ENCODE measurements around the gene APP. TPM values are rescaled to one million over a fixed set of nuclear protein-coding genes. Genes with fewer than 3 reads are reported as not detected.

Gene APP
- total and polyA plus RNA-seq, 2 of the 13 experiments (the other 11 are each of a cell fraction or from before 2014, with no cell fraction given), result 70.6 to 262 TPM

DNA sequence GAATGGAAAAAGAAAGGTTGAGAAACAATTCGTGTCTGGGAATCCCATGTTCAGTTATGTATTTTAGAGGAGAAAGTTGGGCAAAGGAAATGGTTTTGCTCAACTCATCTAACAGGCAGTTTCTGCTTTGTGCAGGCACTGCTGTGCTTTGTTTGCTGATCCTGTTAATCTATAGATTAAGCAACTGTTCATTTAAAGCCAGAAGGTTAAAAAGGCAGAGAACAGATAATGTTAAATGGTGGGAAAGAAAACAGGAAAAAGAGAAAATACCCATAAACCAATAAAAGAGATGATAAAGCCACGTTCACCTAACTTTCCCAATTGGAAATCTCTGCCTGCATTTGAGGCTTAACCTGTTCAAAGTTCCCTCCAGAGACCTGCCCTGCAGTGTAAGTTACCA, 70.0 kb downstream of the APP start (continued):
- no peak for TF ChIP-seq KDM2A (CRISPR knock-in tag; IDR thresholded peaks at IDR 0.05; ENCODE audit: borderline replicate concordance, low read depth)
- TF ChIP-seq KLF15 (CRISPR knock-in tag; IDR thresholded peaks at IDR 0.05; ENCODE audit: borderline replicate concordance), result no peak
- no peak for TF ChIP-seq ZBTB3 (CRISPR knock-in tag; IDR thresholded peaks at IDR 0.05; ENCODE audit: borderline replicate concordance, low read depth)
- TF ChIP-seq, protein P1, sequence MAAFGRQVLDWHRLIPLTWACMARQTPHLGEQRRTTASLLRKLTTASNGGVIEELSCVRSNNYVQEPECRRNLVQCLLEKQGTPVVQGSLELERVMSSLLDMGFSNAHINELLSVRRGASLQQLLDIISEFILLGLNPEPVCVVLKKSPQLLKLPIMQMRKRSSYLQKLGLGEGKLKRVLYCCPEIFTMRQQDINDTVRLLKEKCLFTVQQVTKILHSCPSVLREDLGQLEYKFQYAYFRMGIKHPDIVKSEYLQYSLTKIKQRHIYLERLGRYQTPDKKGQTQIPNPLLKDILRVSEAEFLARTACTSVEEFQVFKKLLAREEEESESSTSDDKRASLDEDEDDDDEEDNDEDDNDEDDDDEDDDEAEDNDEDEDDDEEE (CRISPR knock-in tag; IDR thresholded peaks at IDR 0.05), result no peak
- TF ChIP-seq ZFP37 (CRISPR knock-in tag; IDR thresholded peaks at IDR 0.05; ENCODE audit: borderline replicate concordance), result no peak
- TF ChIP-seq, protein P2, sequence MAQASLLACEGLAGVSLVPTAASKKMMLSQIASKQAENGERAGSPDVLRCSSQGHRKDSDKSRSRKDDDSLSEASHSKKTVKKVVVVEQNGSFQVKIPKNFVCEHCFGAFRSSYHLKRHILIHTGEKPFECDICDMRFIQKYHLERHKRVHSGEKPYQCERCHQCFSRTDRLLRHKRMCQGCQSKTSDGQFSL (CRISPR knock-in tag; IDR thresholded peaks at IDR 0.05), result no peak
- no peak for TF ChIP-seq ZNF543 (CRISPR knock-in tag; IDR thresholded peaks at IDR 0.05)
- TF ChIP-seq RXRA (CRISPR knock-in tag; IDR thresholded peaks at IDR 0.05), result no peak

DNA sequence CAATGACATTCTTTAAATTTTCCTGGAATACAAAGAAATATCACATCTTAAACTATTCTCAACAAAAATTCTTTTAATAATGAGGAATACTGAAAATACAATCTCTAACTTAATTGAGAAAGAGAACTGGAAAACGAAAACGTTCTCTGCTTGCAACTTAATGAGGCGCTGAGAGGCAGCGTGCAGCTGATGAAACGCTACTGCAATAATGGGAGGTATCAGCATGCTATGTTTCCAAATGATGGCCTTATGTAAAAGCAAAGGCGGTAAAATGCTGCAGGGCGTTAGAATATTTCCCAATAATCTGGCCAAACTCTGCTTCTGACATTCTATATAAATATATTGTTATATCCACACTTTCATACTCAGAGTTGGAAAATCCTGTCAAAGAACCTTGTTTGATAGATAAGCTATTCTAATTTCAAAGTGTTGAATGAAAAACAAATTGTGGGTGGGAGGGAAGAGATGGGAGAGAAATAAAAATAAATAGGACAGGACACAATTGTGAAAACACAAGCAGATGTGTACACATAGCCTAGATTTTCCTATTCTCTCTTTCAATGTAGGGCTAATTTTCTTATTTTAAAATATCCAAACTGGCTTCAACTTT, 70.9 kb downstream of the APP start:
- in situ Hi-C loops (cut with HindIII; ENCODE audit: extremely low pct_ligation_motif_present, low pct_unique_long_range_greater_than_20kb) (no loop called here), intact Hi-C loops (cut with micrococcal nuclease; ENCODE audit: unreplicated experiment) (no loop called here)
- no peaks in the 10 kb centered on the region for H3K9me3 ChIP-seq (ENCODE audit: low read length)
- ChIA-PET POLR2A (no interaction called here), CTCF (ENCODE audit: low intra/inter-chr PET ratio, low total read pairs) (no interaction called here)
- no peak for DNase-seq (ENCODE audit: low spot score)
- WGBS (ENCODE audit: low lambda C conversion rate), result 59% methylated on average over 7 of the region's 7 CpGs
- no peaks in the 10 kb centered on the region for H3K36me3 ChIP-seq (replicated peaks in 1 of 2; ENCODE audit: control insufficient read depth in 1 of 2, insufficient read depth in 2 of 2, low read length in 2 of 2)
- H4K20me1 ChIP-seq (ENCODE audit: insufficient read depth, low read length), result 0 out of 2 replicates have a peak, but pooled peaks cover 5% of the 10 kb centered on the region
- H3K9ac ChIP-seq (ENCODE audit: insufficient read depth, low read depth, low read length), result no peak overlapping the region
- H3K4me2 ChIP-seq (ENCODE audit: low read depth, low read length), result no peak overlapping the region
- no peaks in the 10 kb centered on the region for H3K27me3 ChIP-seq (ENCODE audit: control insufficient read depth in 1 of 2, insufficient read depth in 2 of 2, low read length in 2 of 2)
- H3K4me1 ChIP-seq (ENCODE audit: insufficient read depth, low read length), result no peaks in the 10 kb centered on the region
- peaks cover 1% of the 10 kb centered on the region for H3K79me2 ChIP-seq (ENCODE audit: insufficient read depth, low read length)
- H2AFZ ChIP-seq (ENCODE audit: low read length), result no peak overlapping the region
- no peak overlapping the region for H3K4me3 ChIP-seq (replicated peaks in 1 of 3; ENCODE audit: insufficient read depth in 1 of 3, low read depth in 2 of 3, low read length in 3 of 3)
- no peak for FAIRE-seq
- BruUV-seq (replicated peaks), result no TSS peak
- H3K27ac ChIP-seq (ENCODE audit: extremely low read length, insufficient read depth, low read length), result no peak overlapping the region
- ATAC-seq, result no peak
- TF ChIP-seq ZMYM2 (CRISPR knock-in tag; IDR thresholded peaks at IDR 0.05) (no peak), ZNF792 (CRISPR knock-in tag; IDR thresholded peaks at IDR 0.05) (no peak)
- TF ChIP-seq, protein P3, sequence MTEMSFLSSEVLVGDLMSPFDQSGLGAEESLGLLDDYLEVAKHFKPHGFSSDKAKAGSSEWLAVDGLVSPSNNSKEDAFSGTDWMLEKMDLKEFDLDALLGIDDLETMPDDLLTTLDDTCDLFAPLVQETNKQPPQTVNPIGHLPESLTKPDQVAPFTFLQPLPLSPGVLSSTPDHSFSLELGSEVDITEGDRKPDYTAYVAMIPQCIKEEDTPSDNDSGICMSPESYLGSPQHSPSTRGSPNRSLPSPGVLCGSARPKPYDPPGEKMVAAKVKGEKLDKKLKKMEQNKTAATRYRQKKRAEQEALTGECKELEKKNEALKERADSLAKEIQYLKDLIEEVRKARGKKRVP (CRISPR knock-in tag; IDR thresholded peaks at IDR 0.05), result peak in 1 of 2 experiments; percentile 59; a peak in 1 of 4 replicates
- TF ChIP-seq, protein P4, sequence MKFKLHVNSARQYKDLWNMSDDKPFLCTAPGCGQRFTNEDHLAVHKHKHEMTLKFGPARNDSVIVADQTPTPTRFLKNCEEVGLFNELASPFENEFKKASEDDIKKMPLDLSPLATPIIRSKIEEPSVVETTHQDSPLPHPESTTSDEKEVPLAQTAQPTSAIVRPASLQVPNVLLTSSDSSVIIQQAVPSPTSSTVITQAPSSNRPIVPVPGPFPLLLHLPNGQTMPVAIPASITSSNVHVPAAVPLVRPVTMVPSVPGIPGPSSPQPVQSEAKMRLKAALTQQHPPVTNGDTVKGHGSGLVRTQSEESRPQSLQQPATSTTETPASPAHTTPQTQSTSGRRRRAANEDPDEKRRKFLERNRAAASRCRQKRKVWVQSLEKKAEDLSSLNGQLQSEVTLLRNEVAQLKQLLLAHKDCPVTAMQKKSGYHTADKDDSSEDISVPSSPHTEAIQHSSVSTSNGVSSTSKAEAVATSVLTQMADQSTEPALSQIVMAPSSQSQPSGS (CRISPR knock-in tag; IDR thresholded peaks at IDR 0.05), result no peak
- TF ChIP-seq, protein P5, sequence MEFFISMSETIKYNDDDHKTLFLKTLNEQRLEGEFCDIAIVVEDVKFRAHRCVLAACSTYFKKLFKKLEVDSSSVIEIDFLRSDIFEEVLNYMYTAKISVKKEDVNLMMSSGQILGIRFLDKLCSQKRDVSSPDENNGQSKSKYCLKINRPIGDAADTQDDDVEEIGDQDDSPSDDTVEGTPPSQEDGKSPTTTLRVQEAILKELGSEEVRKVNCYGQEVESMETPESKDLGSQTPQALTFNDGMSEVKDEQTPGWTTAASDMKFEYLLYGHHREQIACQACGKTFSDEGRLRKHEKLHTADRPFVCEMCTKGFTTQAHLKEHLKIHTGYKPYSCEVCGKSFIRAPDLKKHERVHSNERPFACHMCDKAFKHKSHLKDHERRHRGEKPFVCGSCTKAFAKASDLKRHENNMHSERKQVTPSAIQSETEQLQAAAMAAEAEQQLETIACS (CRISPR knock-in tag; IDR thresholded peaks at IDR 0.05), result no peak
- TF ChIP-seq, protein P6, sequence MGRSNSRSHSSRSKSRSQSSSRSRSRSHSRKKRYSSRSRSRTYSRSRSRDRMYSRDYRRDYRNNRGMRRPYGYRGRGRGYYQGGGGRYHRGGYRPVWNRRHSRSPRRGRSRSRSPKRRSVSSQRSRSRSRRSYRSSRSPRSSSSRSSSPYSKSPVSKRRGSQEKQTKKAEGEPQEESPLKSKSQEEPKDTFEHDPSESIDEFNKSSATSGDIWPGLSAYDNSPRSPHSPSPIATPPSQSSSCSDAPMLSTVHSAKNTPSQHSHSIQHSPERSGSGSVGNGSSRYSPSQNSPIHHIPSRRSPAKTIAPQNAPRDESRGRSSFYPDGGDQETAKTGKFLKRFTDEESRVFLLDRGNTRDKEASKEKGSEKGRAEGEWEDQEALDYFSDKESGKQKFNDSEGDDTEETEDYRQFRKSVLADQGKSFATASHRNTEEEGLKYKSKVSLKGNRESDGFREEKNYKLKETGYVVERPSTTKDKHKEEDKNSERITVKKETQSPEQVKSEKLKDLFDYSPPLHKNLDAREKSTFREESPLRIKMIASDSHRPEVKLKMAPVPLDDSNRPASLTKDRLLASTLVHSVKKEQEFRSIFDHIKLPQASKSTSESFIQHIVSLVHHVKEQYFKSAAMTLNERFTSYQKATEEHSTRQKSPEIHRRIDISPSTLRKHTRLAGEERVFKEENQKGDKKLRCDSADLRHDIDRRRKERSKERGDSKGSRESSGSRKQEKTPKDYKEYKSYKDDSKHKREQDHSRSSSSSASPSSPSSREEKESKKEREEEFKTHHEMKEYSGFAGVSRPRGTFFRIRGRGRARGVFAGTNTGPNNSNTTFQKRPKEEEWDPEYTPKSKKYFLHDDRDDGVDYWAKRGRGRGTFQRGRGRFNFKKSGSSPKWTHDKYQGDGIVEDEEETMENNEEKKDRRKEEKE (IDR thresholded peaks at IDR 0.05), result no peak

Measured in HepG2 (cell line).